ENCODE data around the gene KRT74.

DNA sequence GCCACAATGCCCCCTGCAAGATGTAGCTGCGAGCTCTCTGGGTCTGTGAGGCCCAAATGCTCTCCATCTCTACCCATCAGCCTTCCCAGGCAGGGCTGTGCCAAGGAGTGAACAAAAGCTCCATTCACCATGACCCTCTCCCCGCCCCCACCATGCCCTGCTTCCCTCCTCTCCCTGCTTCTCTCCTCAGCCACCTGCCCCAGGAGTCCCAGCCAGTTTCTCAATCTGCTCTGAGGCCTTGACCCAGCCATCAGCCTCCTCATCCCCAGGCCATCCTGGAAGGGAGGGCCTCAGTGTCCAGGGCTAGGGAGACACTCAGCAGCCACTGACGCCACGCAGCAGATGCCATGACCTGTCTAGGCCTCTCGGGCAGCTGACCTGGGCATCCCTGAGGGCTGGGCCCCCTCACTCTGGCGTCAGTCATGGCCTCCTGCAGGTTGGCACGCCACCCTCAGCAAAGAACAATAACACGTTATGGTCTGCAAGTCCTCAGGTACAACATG, 45.0 kb downstream of the KRT74 start:
- TF ChIP-seq, protein P1, sequence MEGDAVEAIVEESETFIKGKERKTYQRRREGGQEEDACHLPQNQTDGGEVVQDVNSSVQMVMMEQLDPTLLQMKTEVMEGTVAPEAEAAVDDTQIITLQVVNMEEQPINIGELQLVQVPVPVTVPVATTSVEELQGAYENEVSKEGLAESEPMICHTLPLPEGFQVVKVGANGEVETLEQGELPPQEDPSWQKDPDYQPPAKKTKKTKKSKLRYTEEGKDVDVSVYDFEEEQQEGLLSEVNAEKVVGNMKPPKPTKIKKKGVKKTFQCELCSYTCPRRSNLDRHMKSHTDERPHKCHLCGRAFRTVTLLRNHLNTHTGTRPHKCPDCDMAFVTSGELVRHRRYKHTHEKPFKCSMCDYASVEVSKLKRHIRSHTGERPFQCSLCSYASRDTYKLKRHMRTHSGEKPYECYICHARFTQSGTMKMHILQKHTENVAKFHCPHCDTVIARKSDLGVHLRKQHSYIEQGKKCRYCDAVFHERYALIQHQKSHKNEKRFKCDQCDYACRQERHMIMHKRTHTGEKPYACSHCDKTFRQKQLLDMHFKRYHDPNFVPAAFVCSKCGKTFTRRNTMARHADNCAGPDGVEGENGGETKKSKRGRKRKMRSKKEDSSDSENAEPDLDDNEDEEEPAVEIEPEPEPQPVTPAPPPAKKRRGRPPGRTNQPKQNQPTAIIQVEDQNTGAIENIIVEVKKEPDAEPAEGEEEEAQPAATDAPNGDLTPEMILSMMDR (IDR thresholded peaks at IDR 0.05) = no peak
- TF ChIP-seq POLR2A (IDR thresholded peaks at IDR 0.05) = no peak
